GM18508 (cell line): Measurements from ENCODE around the gene FAAP100.
"Not testable (repeated sequence)": the region's sequence is repeated elsewhere in the genome, so short reads cannot be mapped to it uniquely, and the experiment has no call there.

Source experiments
- ATAC-seq: cut with Tn5 transposase; IDR thresholded peaks from one replicate; pipeline ENCODE4 v1.9.1; 2021; ENCODE audit warnings: moderate number of reproducible peaks; ENCODE audit not compliant: insufficient read depth, unreplicated experiment

Gene FAAP100

DNA sequence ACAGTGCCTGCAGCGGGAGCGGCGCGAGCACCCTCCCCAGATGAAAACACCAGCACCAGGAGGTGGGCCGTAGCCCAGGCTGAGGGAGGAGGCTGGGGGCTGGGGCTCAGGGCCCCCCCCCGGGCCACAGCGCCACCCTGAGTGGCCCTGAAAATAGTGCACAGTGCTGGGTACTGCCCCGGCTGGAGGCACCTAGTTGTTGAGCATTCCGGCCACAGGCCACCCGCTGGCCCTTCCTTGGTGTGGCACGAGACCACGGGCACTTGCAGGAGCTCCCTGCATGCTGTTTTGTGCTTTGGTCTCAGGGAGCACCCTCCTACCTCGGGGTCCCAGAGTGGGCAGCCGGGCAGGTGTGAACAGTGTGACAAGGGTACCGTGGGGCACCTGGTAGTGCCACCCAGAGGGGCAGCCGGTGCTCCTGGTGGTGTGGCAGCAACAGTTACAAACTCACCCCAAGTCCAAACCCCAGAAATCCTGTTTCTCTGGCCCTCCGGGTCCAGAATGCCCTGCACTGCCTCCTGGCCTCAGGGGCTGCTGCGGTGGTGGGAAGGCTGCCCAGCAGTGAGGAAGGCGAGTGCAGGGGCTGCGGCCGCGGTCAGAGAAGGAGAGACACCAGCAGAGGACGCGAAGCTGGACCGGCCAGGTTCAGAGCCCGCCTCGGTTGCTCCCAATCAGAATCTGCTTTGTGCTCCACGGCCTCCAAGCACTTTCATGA, 12.0 kb downstream of the FAAP100 start:
- ATAC-seq = no peak

- ATAC-seq = no peak
Measured at GRCh38 chr17:81539571-81539900, 12.6 kb downstream of the FAAP100 start.

DNA sequence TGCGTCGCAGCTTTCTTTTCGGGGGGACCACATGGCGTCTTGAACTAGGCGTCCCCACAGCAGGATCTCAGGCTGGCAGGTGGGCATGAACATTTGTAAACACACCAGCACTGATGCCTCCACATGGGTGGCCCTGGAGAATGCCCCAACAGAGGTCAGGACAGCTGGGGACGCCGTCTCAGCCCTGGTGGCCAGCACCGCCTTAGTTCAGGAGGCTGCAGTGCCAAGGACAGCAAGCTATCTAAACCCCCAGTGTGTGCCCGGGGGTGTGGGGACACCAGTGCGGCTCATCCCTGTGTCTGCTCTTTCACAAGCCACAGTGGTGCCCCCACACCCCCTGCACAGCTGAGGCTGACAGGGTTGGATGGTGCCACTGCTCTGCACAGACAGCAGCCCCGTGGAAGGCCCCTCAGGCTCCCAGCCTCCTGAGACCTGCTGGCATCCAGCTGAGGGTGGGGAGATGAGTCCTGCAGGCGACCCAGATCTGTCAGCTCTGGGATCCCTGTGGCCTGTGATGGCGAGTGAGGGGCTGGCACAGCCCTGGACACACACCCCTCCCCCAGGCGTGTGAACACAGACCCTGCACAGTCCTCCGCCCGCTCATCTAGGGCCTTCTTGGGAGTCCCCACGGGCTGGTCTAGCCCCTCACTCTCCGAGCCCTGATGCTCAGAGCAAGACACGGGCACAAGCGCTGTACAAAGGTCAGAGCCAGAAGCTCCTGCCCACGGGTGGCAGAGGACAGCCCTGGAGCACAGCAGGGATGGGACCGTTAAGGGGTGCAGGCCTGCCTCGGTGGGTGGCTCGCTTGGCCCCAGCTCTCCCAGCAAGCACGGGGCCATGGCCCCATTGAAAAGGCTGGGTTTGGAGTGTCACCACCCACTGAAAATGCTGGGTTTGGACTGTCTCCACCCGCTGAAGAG, 13.2 kb downstream of the FAAP100 start:
- no peak for ATAC-seq

DNA sequence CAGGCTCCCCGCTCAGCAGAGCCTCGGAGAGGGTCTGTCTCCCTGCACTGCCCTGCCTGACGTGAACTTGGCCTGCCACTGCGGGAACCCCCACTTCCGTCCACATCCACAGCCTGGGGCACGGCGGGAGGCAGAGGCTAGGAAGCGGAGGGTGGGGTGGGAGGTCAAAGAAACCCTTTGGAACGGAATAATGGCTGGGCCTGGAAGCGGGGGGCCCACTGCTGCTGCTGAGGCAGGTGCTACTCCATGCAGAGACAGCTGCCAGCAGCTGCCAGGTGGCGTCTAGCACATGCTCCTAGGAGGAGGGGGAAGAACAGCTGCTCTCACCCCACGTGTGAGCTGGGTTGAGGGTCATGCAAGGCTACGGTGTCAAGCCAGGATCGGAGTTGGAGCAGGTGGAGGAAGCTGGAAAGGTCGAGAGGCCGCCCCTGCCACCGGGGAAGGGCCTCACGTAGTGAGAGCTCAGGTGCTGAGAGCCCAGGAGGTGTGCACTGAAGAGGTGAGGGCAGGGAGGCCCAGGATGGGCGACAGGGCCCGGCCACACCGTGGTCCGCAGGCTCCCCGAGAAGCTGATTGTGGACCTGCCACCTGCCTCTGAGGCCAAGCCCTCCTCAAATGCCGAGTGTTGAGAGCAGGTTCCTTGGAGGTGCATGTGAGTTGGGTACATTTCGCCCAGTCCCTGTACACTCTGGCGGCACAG, 14.1 kb downstream of the FAAP100 start:
- ATAC-seq = no peak

- no peak for ATAC-seq
Measured at GRCh38 chr17:81537343-81537855, 14.8 kb downstream of the FAAP100 start.

GRCh38 chr17:81536299-81537290, 15.6 kb downstream of the FAAP100 start:
- no peak for ATAC-seq

GRCh38 chr17:81535480-81536298, 16.5 kb downstream of the FAAP100 start:
- no peak for ATAC-seq

DNA sequence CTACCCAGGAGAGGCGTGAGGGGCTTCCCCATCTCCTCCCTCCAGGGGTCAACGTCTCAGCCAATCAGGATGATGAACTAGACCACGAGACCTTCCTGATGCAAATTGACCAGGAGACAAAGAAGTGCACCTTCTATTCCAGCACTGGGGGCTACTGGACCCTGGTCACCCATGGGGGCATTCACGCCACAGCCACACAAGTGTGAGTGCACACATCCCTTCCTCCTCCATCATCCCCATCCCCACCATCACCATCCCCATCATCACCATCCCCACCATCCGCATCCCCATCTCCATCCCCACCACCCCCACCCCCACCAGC, 17.2 kb downstream of the FAAP100 start:
- no peak for ATAC-seq

DNA sequence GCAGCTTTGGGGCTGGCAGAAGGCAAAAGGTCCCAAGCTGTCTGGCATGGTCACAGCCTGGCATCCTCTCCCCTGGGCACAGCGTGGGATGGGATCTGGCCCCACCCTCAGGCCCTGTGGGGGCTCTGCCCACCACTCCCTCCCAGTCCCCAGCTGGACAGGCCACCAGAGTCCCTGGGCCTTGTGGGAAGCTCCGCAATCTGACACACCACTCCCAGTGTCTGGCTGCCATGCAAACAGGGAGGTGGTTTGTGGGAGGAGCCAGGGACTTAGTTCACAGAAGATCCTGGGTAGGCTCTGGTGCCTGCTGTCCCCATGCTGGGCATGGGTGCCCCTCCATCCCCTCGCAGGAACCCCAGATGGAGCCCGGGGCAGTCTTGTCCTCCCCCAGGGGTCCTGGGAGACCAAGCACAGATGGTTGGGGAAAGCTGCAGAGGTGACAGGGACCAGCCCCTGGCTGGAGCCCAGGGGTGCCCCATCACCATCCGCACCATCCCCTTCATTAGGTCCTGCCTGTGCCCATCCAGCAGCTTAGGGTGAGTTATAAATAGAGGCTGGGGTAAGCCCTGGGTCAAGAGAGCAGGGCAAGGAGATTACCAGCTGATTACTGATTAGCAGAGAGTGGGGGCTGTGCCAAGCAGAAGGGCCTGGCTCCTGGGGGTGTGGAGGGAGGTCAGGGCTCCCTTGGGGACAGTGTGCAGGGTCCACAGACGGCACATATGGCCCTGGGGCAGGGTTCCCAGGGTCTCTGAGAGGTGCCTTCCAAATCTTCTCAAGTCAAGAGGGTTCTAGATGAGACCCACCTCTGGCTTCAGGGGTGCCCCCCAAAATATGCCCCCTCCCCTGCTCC, 17.8 kb downstream of the FAAP100 start:
- ATAC-seq = no peak

DNA sequence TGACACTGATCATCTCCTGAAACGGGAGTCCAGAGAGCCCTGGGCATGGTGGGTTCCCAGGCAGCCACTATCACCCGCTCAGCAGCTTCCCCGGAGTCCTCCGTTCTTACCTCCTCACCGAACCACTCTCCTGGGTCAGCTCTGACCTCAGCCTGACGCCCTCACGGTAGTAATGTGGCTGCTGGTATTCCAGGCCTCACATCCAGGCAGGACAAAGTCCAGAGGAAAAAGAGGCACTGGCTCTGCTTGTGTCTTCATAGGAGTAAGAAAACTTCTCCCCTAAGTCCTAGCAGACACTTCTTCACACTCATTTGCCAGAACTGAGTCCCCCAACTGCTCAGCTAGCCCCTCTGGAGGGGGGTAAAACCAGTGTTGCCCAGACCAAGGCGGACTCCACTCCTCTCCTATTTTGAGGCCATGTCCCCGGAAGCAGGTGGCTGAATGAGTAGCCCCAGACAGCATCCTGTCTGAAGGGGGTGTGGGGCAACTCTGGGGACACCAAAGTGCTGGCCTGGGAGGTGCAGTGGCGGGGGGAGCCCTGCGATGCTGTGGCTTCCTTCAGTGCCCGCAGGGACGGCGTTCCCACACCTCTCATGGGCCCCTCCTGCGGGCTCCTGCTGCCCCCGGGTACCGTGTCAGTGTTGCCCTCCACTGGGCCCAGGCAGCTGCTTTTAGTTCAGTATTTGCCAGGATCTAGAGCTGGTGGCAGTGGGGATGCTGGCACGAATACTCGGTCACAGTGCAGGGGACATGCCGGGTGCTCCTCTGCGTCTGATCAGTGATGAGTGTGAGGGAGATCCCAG, 18.6 kb downstream of the FAAP100 start:
- no peak for ATAC-seq

GRCh38 chr17:81532490-81533287, 19.5 kb downstream of the FAAP100 start:
- ATAC-seq = no peak

DNA sequence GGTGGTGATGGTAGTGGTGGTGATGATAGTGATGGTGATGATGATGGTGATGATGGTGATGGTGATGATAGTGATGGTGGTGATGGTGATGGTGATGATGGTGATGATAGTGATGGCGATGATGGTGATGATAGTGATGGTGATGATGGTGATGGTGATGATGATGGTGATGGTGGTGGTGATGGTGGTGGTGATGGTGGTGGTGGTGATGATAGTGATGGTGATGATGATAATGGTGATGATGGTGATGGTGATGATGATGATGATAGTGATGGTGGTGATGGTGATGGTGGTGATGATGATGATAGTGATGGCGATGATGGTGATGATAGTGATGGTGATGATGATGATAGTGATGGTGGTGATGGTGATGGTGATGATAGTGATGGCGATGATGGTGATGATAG, 20.2 kb downstream of the FAAP100 start:
- not testable (repeated sequence) for ATAC-seq

DNA sequence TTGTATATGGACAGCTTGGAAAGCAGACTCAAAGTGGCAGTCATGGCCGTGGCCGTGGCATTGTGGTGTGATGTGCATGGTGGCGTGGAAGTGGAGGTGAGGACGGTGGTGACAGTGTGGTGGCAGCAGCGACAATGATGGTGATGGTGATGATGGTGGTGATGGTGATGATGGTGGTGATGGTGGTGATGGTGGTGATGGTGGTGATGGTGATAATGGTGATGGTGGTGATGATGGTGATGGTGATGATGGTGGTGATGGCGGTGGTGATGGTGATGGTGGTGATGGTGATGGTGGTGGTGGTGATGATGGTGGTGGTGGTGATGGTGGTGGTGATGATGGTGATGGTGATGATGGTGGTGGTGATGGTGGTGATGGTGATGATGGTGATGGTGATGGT, 21.1 kb downstream of the FAAP100 start:
- not testable (repeated sequence) for ATAC-seq

GRCh38 chr17:81529437-81529803, 22.7 kb downstream of the FAAP100 start:
- ATAC-seq = no peak

DNA sequence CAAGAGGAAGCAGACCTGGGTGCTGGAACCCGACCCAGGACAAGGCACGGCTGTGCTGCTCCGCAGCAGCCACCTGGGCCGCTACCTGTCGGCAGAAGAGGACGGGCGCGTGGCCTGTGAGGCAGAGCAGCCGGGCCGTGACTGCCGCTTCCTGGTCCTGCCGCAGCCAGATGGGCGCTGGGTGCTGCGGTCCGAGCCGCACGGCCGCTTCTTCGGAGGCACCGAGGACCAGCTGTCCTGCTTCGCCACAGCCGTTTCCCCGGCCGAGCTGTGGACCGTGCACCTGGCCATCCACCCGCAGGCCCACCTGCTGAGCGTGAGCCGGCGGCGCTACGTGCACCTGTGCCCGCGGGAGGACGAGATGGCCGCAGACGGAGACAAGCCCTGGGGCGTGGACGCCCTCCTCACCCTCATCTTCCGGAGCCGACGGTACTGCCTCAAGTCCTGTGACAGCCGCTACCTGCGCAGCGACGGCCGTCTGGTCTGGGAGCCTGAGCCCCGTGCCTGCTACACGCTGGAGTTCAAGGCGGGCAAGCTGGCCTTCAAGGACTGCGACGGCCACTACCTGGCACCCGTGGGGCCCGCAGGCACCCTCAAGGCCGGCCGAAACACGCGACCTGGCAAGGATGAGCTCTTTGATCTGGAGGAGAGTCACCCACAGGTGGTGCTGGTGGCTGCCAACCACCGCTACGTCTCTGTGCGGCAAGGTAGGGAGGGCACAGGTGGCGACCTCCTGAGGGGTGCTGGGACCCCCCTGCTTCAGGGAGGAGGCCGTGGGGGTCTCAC, 23.3 kb downstream of the FAAP100 start:
- no peak for ATAC-seq

DNA sequence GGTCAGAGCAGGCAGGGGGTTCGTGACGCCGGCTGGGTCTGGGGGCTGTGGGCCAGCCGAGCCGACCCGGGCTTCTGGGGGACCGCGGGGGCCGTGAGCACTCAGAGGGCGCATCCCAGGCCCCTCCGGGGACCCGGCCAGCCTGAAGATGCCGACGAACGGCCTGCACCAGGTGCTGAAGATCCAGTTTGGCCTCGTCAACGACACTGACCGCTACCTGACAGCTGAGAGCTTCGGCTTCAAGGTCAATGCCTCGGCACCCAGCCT, 23.8 kb downstream of the FAAP100 start:
- no peak for ATAC-seq
